ENCODE measurements around the gene LRRC42. TPM values are rescaled to one million over a fixed set of nuclear protein-coding genes. Genes with fewer than 3 reads are reported as not detected.
"Not testable (repeated sequence)": the region's sequence is repeated elsewhere in the genome, so short reads cannot be mapped to it uniquely, and the experiment has no call there.

LRRC42 gene
- total RNA-seq, 1 donor from 2014 or later = 30.1 TPM

- Mint-ChIP-seq H3K36me3 (ENCODE audit: unreplicated experiment) (peaks cover 51% of the 10 kb centered on the region), H3K4me1 (ENCODE audit: unreplicated experiment) (peaks cover 6% of the 10 kb centered on the region), H3K27ac (ENCODE audit: unreplicated experiment) (no peak overlapping the region), H3K9me3 (ENCODE audit: unreplicated experiment) (no peaks in the 10 kb centered on the region), H3K4me3 (ENCODE audit: unreplicated experiment) (no peak overlapping the region), H3K27me3 (ENCODE audit: unreplicated experiment) (no peaks in the 10 kb centered on the region)
- DNase-seq (ENCODE audit: extremely low spot score, unreplicated experiment) = no peak
- TF ChIP-seq CTCF (IDR thresholded peaks at IDR 0.05) = no peak
Observed at GRCh38 chr1:53968125-53968513, 22.0 kb downstream of the LRRC42 start.

GRCh38 chr1:53969323-53969722 is 23.2 kb downstream of the LRRC42 start:
- not testable (repeated sequence) for H3K27ac Mint-ChIP-seq (ENCODE audit: unreplicated experiment); H3K27me3 Mint-ChIP-seq (ENCODE audit: unreplicated experiment); H3K4me3 Mint-ChIP-seq (ENCODE audit: unreplicated experiment); H3K9me3 Mint-ChIP-seq (ENCODE audit: unreplicated experiment); DNase-seq (ENCODE audit: extremely low spot score, unreplicated experiment); H3K4me1 Mint-ChIP-seq (ENCODE audit: unreplicated experiment)
- H3K36me3 Mint-ChIP-seq (ENCODE audit: unreplicated experiment) = peaks cover 46% of the 10 kb centered on the region

DNA sequence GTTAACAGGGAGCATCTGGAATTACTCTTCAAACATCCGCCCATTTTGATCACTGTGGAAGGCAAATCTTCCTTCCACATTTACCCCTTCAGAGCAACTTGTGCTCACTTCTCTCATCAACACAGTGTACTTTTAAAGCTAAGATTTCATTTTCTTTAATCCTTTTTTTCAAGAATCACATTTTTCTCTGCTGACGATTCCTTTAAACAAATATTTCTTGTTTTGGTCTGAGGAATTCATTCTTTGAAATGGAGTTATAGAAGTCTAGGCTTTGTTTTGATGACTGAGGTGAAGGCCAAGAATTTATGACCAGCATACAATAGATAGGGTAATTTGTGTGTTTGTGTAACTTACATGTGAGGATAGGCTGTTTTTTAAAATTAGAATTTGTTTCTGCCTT is 25.6 kb downstream of the LRRC42 start:
- DNase-seq (ENCODE audit: extremely low spot score, unreplicated experiment) = no peak
- no peaks in the 10 kb centered on the region for H3K9me3 Mint-ChIP-seq (ENCODE audit: unreplicated experiment)
- no peak overlapping the region for H3K4me3 Mint-ChIP-seq (ENCODE audit: unreplicated experiment)
- no peaks in the 10 kb centered on the region for H3K27me3 Mint-ChIP-seq (ENCODE audit: unreplicated experiment)
- H3K27ac Mint-ChIP-seq (ENCODE audit: unreplicated experiment) = no peak overlapping the region
- peaks cover 6% of the 10 kb centered on the region for H3K4me1 Mint-ChIP-seq (ENCODE audit: unreplicated experiment)
- H3K36me3 Mint-ChIP-seq (ENCODE audit: unreplicated experiment) = peaks cover 42% of the 10 kb centered on the region
- no peak for TF ChIP-seq CTCF (IDR thresholded peaks at IDR 0.05)

DNA sequence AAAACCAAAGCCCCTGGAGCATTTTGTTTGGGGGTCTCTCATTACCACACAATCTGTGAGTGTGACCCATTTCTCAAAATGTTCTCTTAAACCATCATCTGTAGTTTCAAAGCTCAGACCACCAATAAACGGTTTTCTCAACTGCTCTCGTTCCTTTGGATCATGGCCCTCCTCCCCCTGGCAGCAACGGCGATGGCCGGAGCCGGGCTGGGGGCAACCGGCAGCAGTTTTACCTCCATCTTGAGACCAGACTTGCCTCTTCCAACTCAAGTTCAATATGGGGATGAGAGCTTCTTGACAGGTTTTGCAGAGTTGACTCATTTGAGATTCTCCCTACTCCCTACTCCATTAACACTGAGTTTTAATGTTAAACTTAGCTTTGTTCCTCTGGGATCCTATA is 29.7 kb downstream of the LRRC42 start:
- no peak overlapping the region for H3K27ac Mint-ChIP-seq (ENCODE audit: unreplicated experiment)
- H3K27me3 Mint-ChIP-seq (ENCODE audit: unreplicated experiment) = no peaks in the 10 kb centered on the region
- TF ChIP-seq CTCF (IDR thresholded peaks at IDR 0.05) = no peak
- peaks cover 6% of the 10 kb centered on the region for H3K4me1 Mint-ChIP-seq (ENCODE audit: unreplicated experiment)
- H3K9me3 Mint-ChIP-seq (ENCODE audit: unreplicated experiment) = no peaks in the 10 kb centered on the region
- peaks cover 16% of the 10 kb centered on the region for H3K36me3 Mint-ChIP-seq (ENCODE audit: unreplicated experiment)
- H3K4me3 Mint-ChIP-seq (ENCODE audit: unreplicated experiment) = no peak overlapping the region
- DNase-seq (ENCODE audit: extremely low spot score, unreplicated experiment) = no peak

- H3K9me3 Mint-ChIP-seq (ENCODE audit: unreplicated experiment) = no peaks in the 10 kb centered on the region
- TF ChIP-seq CTCF (IDR thresholded peaks at IDR 0.05) = no peak
- no peak overlapping the region for H3K27ac Mint-ChIP-seq (ENCODE audit: unreplicated experiment)
- H3K4me1 Mint-ChIP-seq (ENCODE audit: unreplicated experiment) = peaks cover 14% of the 10 kb centered on the region
- no peak for DNase-seq (ENCODE audit: extremely low spot score, unreplicated experiment)
- peaks cover 6% of the 10 kb centered on the region for H3K36me3 Mint-ChIP-seq (ENCODE audit: unreplicated experiment)
- H3K27me3 Mint-ChIP-seq (ENCODE audit: unreplicated experiment) = no peaks in the 10 kb centered on the region
- H3K4me3 Mint-ChIP-seq (ENCODE audit: unreplicated experiment) = no peak overlapping the region
Observed at GRCh38 chr1:53979712-53980450, 33.7 kb downstream of the LRRC42 start.
